ENCODE data around the gene COL27A1. TPM values are rescaled to one million over a fixed set of nuclear protein-coding genes. Genes with fewer than 3 reads are reported as not detected.

The COL27A1 gene
- total and polyA plus RNA-seq, 2 experiments from 2014 or later = 44.6 to 47.0 TPM

- 32% methylated on average over 7 of the region's 7 CpGs for WGBS (ENCODE audit: low lambda C conversion rate, missing lambda C conversion rate)
- H2AFZ ChIP-seq = no peak overlapping the region
- no peaks in the 10 kb centered on the region for H3K36me3 ChIP-seq (replicated peaks; ENCODE audit: insufficient read depth, low read depth)
- no peaks in the 10 kb centered on the region for H3K9me2 ChIP-seq (replicated peaks; ENCODE audit: insufficient read depth)
- H3K9me3 ChIP-seq (ENCODE audit: low read depth) = no peaks in the 10 kb centered on the region
- no peak overlapping the region for H3K27ac ChIP-seq
- H3K4me2 ChIP-seq = peak overlapping the region; percentile 22
- H3K79me2 ChIP-seq = no peaks in the 10 kb centered on the region
- TF ChIP-seq CTCF (IDR thresholded peaks at IDR 0.05; ENCODE audit: poor library complexity) (no peak), EZH2phosphoT487 (IDR thresholded peaks at IDR 0.05; ENCODE audit: low read depth, severe bottlenecking, unreplicated experiment) (no peak), EZH2 (IDR thresholded peaks at IDR 0.05; ENCODE audit: borderline replicate concordance) (no peak)
- peak; percentile 60 for DNase-seq (ENCODE audit: low spot score)
- H3K4me1 ChIP-seq (ENCODE audit: insufficient read depth) = peaks cover 36% of the 10 kb centered on the region
- H3K4me3 ChIP-seq = no peak overlapping the region
- no peaks in the 10 kb centered on the region for H3K27me3 ChIP-seq
- no peaks in the 10 kb centered on the region for H4K20me1 ChIP-seq (ENCODE audit: insufficient read depth, poor library complexity, severe bottlenecking)
These were observed 13.6 kb upstream of the COL27A1 start for GRCh38 chr9:114141553-114142402.

- Histone ChIP-seq H3K4me2 (no peak overlapping the region), H3K4me3 (no peak overlapping the region), H3K4me1 (ENCODE audit: insufficient read depth) (peaks cover 36% of the 10 kb centered on the region), H2AFZ (no peak overlapping the region), H3K79me2 (no peaks in the 10 kb centered on the region), H3K9me3 (ENCODE audit: low read depth) (no peaks in the 10 kb centered on the region), H3K27me3 (no peaks in the 10 kb centered on the region), H4K20me1 (ENCODE audit: insufficient read depth, poor library complexity, severe bottlenecking) (no peaks in the 10 kb centered on the region), H3K27ac (no peak overlapping the region), H3K36me3 (replicated peaks; ENCODE audit: insufficient read depth, low read depth) (no peaks in the 10 kb centered on the region), H3K9me2 (replicated peaks; ENCODE audit: insufficient read depth) (no peaks in the 10 kb centered on the region)
- TF ChIP-seq EZH2phosphoT487 (IDR thresholded peaks at IDR 0.05; ENCODE audit: low read depth, severe bottlenecking, unreplicated experiment) (no peak), EZH2 (IDR thresholded peaks at IDR 0.05; ENCODE audit: borderline replicate concordance) (no peak), CTCF (IDR thresholded peaks at IDR 0.05; ENCODE audit: poor library complexity) (no peak)
- 95% methylated on average over 5 of the region's 5 CpGs for WGBS (ENCODE audit: low lambda C conversion rate, missing lambda C conversion rate)
- no peak for DNase-seq (ENCODE audit: low spot score)
These were observed 12.1 kb upstream of the COL27A1 start for GRCh38 chr9:114143234-114143633.

DNA sequence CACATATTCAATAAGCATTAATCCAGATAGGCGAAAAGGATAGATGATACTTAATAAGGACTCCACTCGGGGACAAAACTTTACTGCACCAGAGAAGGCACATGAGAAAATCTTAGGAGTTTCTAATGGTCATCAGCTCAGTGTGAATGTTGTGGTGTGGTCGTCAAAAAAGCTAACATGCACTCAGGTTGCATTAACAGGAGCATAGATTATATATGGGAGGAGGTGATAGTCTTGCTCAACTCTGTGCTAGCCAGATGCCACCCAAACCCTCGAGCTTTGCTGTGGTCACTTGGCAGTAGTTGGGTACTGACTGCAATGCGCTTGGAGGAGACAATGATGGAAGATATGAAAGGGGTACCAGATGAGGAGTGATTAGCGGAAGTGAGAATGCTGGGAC, 8.6 kb upstream of the COL27A1 start:
- H3K4me2 ChIP-seq = no peak overlapping the region
- no peak overlapping the region for H2AFZ ChIP-seq
- H3K4me1 ChIP-seq (ENCODE audit: insufficient read depth) = peaks cover 7% of the 10 kb centered on the region
- no peak overlapping the region for H3K4me3 ChIP-seq
- H3K79me2 ChIP-seq = no peaks in the 10 kb centered on the region
- H4K20me1 ChIP-seq (ENCODE audit: insufficient read depth, poor library complexity, severe bottlenecking) = no peaks in the 10 kb centered on the region
- 93% methylated on average over 6 of the region's 6 CpGs for WGBS (ENCODE audit: low lambda C conversion rate, missing lambda C conversion rate)
- DNase-seq (ENCODE audit: low spot score) = no peak
- H3K27me3 ChIP-seq = no peaks in the 10 kb centered on the region
- H3K9me3 ChIP-seq (ENCODE audit: low read depth) = no peaks in the 10 kb centered on the region
- no peaks in the 10 kb centered on the region for H3K36me3 ChIP-seq (replicated peaks; ENCODE audit: insufficient read depth, low read depth)
- H3K9me2 ChIP-seq (replicated peaks; ENCODE audit: insufficient read depth) = no peaks in the 10 kb centered on the region
- H3K27ac ChIP-seq = no peak overlapping the region
- TF ChIP-seq EZH2phosphoT487 (IDR thresholded peaks at IDR 0.05; ENCODE audit: low read depth, severe bottlenecking, unreplicated experiment) (no peak), CTCF (IDR thresholded peaks at IDR 0.05; ENCODE audit: poor library complexity) (no peak), EZH2 (IDR thresholded peaks at IDR 0.05; ENCODE audit: borderline replicate concordance) (no peak)
